GM21619 (cell line): ENCODE data around the gene ZNF641.
"Not testable (repeated sequence)": the region's sequence is repeated elsewhere in the genome, so short reads cannot be mapped to it uniquely, and the experiment has no call there.

Experiments
- ATAC-seq: cut with Tn5 transposase; IDR thresholded peaks from one replicate; pipeline ENCODE4 v1.9.1; 2021; ENCODE audit not compliant: unreplicated experiment

Gene ZNF641

GRCh38 chr12:48336061-48336460 lies 14.7 kb downstream of the ZNF641 start:
- ATAC-seq: no peak

- ATAC-seq: no peak
These were observed 15.9 kb downstream of the ZNF641 start for GRCh38 chr12:48334808-48335207.

DNA sequence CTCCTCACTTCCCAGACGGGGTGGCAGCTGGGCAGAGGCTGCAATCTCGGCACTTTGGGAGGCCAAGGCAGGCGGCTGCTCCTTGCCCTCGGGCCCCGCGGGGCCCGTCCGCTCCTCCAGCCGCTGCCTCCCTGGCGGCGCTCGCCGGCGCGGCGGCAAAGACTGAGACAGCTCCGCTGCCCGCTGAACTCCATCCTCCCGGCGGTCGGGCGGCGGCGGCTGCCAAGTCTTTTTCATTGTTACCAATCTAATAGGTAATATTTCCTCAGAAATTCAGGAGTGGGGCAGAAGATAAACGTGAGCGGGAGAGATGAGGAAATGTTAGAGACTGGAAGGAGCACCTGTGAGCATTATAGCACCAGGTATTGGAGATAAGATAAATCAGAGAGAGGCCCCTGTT lies 17.0 kb downstream of the ZNF641 start:
- not testable (repeated sequence) for ATAC-seq

DNA sequence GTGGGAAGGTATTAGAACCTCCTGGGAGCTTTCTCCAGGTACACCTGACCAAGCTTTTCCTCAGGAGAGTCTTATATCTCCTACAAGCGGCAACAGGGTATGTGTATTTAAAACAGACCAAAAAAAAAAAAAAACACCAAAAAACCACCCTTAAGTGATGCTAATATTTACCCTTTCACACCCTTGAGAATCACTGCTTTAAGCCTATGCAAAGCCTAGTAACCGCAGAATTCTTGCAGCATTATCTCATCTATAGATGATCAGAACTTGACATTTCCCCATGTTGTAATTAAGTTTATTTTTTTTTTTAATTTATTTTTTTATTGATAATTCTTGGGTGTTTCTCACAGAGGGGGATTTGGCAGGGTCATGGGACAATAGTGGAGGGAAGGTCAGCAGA lies 19.3 kb downstream of the ZNF641 start:
- ATAC-seq: no peak

DNA sequence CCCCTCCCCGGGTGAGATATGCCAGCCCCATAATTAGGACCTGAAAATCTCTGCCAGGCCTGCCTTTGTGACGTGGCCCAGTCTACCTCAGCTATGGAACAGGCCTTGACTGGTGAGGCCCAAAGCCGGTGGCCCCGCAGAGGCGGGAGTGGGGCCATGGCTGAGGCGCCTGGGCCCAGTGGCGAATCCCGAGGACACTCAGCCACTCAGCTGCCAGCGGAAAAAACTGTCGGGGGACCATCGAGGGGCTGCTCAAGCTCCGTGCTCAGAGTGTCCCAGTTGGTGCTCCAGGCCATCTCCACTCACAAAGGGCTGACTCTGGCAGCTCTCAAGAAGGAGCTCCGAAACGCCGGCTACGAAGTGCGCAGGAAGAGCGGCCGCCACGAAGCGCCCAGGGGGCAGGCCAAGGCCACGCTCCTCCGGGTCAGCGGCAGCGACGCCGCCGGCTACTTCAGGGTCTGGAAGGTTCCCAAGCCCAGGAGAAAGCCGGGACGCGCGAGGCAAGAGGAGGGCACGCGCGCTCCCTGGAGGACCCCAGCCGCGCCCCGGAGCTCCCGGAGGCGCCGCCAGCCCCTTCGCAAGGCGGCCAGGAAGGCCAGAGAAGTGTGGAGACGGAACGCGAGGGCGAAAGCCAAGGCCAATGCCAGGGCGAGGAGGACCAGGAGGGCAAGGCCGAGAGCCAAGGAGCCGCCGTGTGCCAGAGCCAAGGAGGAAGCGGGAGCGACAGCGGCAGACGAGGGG lies 21.4 kb downstream of the ZNF641 start:
- no peak for ATAC-seq

GRCh38 chr12:48316491-48316890 lies 34.2 kb downstream of the ZNF641 start:
- ATAC-seq: no peak

GRCh38 chr12:48311313-48311712 lies 39.4 kb downstream of the ZNF641 start:
- ATAC-seq: no peak

GRCh38 chr12:48307269-48307668 lies 43.5 kb downstream of the ZNF641 start:
- ATAC-seq: no peak

DNA sequence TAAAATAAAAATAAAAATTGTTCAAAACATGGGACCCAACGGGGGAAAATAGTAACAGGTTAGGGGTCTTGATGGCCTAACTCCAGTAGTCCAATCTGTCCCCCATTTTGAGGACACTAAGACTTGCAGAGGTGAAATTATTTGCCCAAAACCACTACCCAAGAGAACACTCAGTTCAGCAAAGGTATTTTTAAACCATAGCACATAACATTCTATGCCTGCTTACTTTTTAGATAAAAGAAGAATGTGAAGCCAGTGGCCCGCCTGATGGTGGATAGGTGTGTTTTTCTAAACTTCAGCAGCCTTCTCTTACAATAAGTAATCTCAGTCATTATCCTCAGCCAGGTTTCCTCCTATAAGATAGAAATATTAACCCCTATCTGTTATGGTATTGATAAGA lies 45.5 kb downstream of the ZNF641 start:
- no peak for ATAC-seq

GRCh38 chr12:48302161-48302911 lies 48.4 kb downstream of the ZNF641 start:
- no peak for ATAC-seq

DNA sequence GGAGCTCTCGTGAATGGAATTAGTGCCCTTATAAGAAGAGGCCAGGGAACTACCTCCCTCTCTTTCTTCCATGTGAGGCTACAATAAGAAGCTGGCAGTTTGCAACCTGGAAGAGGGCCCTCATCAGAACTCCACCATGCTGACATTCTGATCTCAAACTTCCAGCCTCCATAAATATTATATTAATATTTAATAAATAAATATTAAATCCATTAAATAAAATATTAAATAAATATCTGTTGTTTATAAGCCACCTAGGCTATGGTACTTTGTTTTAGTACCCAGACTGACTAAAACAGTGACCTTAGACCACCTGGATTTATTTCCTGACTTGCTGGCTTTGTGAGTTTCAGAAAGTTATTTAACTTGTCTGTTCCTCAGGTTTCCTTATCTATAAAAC lies 49.9 kb downstream of the ZNF641 start:
- ATAC-seq: no peak

- no peak for ATAC-seq
These were observed 54.0 kb downstream of the ZNF641 start for GRCh38 chr12:48296586-48297282.

DNA sequence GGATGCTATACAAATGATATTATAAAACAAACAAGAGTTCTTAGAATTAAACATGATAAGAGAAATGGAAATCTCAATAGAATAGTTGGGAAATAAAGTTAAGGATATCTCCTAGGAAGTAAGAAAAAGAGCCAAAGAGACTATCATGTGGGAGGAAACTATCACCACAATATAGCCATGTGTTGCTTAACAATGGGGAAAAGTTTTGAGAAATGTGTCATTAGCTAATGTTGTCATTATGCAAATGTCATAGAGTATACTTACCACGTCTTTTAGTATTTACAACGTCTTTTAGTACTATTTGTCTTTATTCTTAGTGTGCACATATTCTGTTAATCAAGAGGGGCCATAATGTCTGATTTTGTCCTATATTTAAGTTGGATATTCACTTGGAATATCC lies 58.7 kb downstream of the ZNF641 start:
- ATAC-seq: no peak

GRCh38 chr12:48291511-48291910 lies 59.2 kb downstream of the ZNF641 start:
- ATAC-seq: no peak

- ATAC-seq: no peak
These were observed 62.1 kb downstream of the ZNF641 start for GRCh38 chr12:48288387-48289268.
